Fibroblast of skin of scalp (primary cell): ENCODE measurements around the gene STK32B.

ENCODE experiments used
- DNase-seq: peaks from one replicate; pipeline ENCODE4 v3.0.0-alpha.2; 2013

The STK32B gene

DNA sequence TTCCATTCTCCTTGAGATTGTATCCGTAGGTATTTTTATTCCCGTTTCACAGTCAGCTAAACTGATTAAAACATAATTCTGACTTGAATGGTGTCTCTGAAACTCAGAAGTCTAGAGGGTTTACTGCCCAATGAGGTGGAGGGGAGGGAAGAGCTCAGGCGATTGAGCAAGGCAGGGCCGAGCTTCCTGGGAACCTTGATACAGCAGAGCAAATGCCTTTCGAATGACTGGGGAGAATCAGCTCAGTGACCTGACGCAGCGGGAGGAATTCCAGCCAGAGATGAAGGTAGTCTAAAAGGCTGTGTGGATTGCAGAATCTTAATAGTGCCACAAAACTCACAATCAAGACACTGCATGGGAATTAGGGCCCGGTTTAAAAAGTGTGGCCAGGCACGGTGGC lies 423.5 kb downstream of the STK32B start:
- no peak for DNase-seq

DNA sequence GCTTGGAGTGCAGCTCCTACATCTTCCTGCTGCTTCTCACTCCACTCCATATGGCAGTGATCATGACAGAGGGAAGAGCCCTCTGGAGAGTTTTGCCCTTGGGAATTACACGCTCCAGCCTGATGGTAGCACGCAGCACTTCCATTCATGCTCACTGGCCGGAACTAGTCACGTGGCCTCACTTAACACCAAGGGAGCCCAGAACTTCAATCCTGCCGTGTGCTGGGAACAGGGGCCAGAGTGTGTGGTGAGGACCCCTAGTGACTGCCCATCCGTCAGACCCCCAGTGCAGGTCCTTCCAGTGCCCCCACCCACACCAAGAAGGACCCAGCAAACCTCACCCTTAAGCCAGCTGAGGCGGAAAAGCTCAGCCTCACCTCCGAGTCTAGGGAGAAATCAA lies 426.3 kb downstream of the STK32B start:
- no peak for DNase-seq

DNA sequence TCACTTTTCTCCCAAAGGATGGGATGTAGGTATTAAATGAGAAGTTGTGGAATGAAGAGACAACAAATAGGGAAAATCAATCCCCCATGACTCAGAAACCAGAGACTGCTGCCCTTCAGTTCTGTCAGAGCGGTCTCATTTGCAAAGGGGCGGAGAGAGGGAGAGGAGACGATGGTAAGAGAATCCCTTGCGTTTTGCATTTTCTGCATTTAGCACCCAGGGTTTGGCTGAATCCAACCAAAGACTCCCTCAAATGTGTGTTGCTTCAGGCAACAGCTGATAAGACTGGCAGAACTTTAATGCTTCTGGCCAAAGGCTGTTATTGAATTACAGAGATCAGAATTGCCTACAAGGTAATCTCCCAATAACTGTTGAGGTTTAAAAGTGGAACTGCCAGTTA lies 426.9 kb downstream of the STK32B start:
- no peak for DNase-seq

DNA sequence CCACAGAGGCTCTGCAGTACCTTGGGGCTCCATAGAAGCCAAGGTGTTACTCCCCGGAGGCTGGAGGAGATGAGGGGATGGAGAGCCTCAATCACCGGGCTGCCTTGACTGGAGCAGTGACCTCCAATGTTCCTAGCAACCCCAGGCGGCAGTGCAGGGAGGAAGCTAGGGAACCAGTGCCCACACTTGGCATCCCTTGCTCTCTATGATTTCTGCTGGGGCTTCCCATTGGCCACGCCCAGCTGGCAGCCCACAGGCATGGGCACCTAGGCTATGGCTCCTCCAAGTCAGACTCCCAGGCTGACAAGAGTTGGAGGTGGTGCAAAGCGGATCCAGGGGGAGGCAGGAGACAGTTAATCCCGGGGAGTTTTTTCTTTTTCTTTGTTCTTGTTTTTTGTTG lies 427.4 kb downstream of the STK32B start:
- no peak for DNase-seq

- DNase-seq: no peak
Observed at GRCh38 chr4:5479518-5480060, 428.3 kb downstream of the STK32B start.

- no peak for DNase-seq
Observed at GRCh38 chr4:5488413-5488812, 437.1 kb downstream of the STK32B start.

GRCh38 chr4:5489260-5489659 lies 438.0 kb downstream of the STK32B start:
- DNase-seq: no peak

GRCh38 chr4:5497489-5497888 lies 446.2 kb downstream of the STK32B start:
- no peak for DNase-seq

GRCh38 chr4:5500165-5500564 lies 448.9 kb downstream of the STK32B start:
- no peak for DNase-seq

DNA sequence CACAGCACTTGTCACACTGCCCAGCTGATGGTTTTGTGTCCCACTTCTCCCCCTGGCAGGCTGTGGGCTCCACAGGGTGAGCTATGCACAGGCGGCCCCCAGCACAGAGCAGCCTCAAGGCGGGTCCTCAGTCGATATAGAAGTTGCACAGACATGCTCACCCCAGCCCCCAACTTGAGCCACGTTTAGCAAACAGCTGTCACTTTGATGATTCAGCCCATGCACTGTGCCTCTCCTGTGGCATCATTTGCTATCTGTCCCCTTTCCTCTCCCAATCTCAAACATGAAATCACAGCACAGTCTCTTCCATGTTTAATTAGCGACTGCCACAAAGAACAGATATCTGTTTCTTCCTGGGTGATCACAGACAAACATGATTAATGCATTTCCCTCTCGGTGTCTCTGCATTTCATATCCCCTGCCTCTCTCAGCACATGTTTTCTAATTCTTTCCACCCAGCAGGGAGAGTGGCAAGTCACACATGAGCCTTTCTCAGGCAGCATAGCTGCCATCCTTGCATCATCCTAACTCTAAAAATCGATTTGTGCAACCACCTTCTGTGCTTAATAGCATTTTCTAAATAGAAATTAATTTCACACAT lies 452.2 kb downstream of the STK32B start:
- no peak for DNase-seq

GRCh38 chr4:5504486-5504885 lies 453.2 kb downstream of the STK32B start:
- DNase-seq: no peak

- DNase-seq: no peak
Observed at GRCh38 chr4:5510504-5510903, 459.2 kb downstream of the STK32B start.

DNA sequence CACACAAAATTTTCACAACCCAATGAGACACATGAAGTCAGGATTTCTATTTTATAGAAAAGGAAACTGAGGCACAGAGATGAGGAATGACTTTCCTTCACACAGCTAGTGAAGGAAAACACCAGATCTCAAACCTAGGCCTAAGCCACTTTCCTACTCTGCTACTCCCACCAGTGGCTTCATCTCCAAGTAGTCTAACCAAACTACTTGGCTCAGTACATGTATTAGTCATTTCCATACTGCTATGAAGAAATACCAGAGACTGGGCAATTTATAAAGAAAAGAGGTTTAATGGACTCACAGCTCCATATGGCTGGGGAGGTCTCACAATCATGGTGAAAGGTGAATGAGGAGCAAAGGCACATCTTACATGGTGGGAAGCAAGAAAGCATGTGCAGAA lies 460.5 kb downstream of the STK32B start:
- DNase-seq: no peak

DNA sequence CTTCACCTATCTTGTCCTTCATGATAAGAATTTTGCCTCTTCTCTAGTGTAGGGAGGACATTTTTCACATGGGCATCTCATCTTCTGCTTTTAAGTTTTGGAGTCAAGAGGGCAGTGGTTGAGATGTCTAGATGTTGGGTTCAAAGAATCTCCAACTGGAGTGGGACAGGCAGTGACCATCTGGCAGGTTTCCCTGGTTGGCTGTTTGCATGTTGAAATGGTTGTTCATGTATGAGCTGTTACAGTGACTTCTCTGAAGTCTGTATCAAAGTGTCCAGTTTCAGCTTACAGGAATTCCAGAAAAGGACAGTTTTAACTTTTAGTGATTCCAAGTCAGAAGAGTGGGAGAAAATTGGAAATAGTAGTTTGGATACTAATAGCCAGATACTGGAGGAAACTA lies 464.4 kb downstream of the STK32B start:
- no peak for DNase-seq

- DNase-seq: no peak
Observed at GRCh38 chr4:5517372-5517771, 466.1 kb downstream of the STK32B start.

- peak; percentile 47 for DNase-seq
Observed at GRCh38 chr4:5524446-5525299, 473.4 kb downstream of the STK32B start.

DNA sequence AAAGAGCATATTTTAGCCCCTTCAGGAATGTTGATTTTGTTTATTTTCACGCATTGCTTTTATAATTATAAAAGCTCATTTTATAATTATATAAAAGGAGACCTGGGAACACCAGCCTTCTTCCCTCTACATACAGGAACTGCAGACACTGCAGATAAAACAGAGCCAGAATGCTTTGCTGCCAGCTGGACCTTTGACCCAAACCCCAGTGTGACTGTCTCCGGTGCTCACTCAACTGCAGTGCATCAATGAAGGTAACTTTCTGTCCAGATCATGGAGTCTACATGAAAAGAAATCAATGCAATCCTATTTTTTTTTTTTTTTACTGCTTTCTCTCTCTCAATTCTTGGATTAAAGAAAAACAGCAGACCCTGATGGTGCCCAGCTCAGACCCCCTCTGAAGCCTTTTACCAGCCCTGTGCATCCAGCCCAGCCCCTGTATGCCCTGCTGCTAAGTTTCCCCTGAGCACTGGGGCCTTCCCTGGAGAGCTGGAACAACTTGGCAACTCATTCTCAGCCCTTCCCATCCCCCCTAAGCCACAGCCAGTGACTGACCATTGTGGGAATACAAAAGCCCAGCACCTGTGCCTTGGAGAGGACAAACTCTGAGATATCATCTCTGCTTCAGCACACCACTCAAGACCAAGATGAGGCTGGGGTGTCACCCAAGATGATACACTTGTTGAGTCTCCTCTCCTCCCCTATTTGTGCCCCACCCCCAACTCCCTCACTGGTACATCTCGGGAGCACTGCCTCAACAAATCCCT lies 475.0 kb downstream of the STK32B start:
- no peak for DNase-seq

DNA sequence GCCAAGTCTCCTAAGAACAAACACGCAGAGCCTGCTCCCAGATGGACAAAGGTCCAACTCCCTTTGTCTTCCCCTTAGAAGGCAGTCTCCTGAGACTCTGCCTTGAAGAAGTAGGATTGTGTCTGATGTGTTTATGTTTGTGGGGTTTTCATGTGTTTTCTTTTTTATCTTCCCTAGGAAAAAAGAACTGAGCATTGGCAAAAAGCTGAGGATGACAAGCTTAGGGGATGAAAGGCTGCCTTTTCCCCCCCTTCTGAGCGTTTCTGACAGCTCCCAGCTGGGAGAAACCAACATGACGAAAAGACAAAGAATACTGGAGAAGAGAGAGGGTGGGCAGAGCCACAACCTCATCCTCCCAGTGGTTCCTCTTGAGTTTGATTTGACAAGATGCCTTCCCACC lies 475.9 kb downstream of the STK32B start:
- no peak for DNase-seq

DNA sequence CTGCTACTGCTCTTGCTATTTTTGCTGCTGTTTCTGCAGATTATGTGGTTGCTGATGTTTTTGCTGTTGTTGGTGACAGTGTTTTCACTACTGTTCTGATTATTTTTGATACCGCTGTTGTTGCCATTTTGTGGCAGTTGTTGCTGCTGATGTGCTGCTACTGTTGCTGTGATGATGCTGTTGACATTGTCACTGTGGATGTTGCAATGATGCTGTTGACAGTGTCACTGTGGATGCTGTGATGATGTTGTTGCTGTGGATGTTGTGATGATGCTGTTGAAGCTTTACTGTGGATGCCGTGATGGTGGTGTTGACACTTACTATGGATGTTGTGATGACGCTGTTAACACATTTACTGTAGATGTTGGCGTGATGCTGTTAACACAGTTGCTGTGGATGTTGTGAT lies 476.8 kb downstream of the STK32B start:
- DNase-seq: no peak

DNA sequence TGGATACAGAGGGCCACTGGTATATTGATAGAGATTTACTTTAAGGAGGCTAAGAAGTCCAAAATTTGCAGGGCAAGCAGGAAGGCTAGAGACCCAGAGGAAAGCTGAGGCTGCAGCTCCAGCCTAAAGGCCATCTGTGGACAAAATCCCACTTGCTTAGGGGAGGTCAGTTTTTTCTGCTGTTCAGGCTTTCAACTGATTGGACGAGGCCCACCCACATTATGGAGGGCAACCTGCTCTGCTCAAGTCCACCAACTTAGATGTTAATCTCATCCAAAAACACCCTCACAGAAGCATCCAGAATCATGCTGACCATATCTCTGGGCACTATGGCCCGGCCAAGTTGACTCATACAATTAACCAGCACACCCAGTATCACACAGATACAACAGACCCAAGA lies 480.8 kb downstream of the STK32B start:
- no peak for DNase-seq

DNA sequence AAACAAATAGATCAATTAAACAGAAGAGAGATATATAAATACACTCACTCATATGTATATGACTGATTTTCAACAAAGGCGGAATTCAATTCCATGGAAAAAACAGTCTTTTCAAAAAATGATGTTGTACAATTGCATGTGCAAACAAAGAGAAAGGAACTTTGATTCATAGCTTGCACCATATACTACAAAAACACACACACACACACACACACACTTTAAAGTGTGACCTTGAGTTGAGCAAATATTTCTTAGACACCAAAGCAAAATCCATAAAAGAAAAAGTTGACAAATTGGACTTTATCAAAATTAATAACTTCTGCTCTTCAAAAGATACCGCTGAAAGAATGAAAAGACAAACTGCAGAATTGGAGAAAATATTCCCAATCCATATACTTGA lies 488.3 kb downstream of the STK32B start:
- DNase-seq: no peak

DNA sequence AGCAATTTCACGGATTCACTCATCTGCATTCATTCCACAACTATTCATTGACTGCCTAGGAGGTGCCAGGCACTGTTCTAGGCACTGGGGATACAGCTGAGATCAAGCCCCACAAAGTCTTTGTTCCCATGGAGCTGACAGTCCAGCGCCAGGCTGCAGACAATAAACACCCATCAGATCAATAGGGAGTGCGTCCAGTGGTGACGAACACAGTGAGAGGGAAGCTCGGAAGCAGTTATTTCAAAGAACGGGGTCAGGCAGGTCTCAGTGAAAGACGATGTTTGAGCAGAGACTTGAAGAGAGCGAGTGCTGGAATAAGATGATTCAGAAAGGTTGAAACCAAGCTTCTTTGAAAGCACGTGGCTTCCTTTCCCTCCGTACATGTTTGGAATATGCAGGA lies 489.9 kb downstream of the STK32B start:
- DNase-seq: no peak

GRCh38 chr4:5543681-5544080 lies 492.4 kb downstream of the STK32B start:
- no peak for DNase-seq
